Activated B cell treated with CpG ODN at 0.5 μM for 24 hours (primary cell): ENCODE data around the gene ARMH3. TPM values are rescaled to one million over a fixed set of nuclear protein-coding genes. Genes with fewer than 3 reads are reported as not detected.

Experiments
- ATAC-seq: fragments of 200-7000 bp; cut with Tn5 transposase; one replicate; pipeline ENCODE4 v1.10.0; 2021; ENCODE audit warnings: low read depth, mild to moderate bottlenecking, moderate library complexity
- CTCF ChIA-PET: fragments of 350-600 bp; sonication (Branson Sonifier 250); formaldehyde crosslinking; loops from one replicate; lab custom pipeline; 2021; ENCODE audit warnings: antibody characterized with exemption; lab: Charles Lee
- POLR2A ChIA-PET: fragments of 350-600 bp; sonication (Branson Sonifier 250); formaldehyde crosslinking; loops from one replicate; lab custom pipeline; 2021; ENCODE audit warnings: antibody characterized with exemption; lab: Charles Lee
- DNase-seq: peaks from one replicate; pipeline ENCODE4 v3.0.0; 2022
- H3K27ac Mint-ChIP-seq: one replicate; pipeline ENCODE4 v1.8.0; 2020; ENCODE audit warnings: mixed read lengths
- H3K27me3 Mint-ChIP-seq: one replicate; pipeline ENCODE4 v1.8.0; 2021; ENCODE audit warnings: mixed read lengths
- H3K36me3 Mint-ChIP-seq: one replicate; pipeline ENCODE4 v1.8.0; 2021; ENCODE audit warnings: low read depth, mixed read lengths
- H3K4me1 Mint-ChIP-seq: one replicate; pipeline ENCODE4 v1.8.0; 2021; ENCODE audit warnings: mixed read lengths
- H3K4me3 Mint-ChIP-seq: one replicate; pipeline ENCODE4 v1.8.0; 2020; ENCODE audit warnings: mild to moderate bottlenecking, mixed read lengths
- H3K9me3 Mint-ChIP-seq: one replicate; pipeline ENCODE4 v1.8.0; 2020; ENCODE audit warnings: mixed read lengths
- intact Hi-C: fragments of 100-400 bp; cut with micrococcal nuclease; formaldehyde crosslinking; loops from one replicate; pipeline ENCODE4 v1.15.1; 2024
- total RNA-seq: library from RNA; stranded (reverse); gene quantifications from 2 replicates; pipeline ENCODE4 v1.2.3, GENCODE V29; 2022
- TF ChIP-seq, protein P1 (sequence below): fragments of 200-600 bp; IDR thresholded peaks from one replicate; pipeline ENCODE4 v1.8.0; 2022; ENCODE audit warnings: antibody characterized with exemption, mild to moderate bottlenecking

Gene ARMH3
- total RNA-seq, 1 donor from 2014 or later: 35.4 TPM

DNA sequence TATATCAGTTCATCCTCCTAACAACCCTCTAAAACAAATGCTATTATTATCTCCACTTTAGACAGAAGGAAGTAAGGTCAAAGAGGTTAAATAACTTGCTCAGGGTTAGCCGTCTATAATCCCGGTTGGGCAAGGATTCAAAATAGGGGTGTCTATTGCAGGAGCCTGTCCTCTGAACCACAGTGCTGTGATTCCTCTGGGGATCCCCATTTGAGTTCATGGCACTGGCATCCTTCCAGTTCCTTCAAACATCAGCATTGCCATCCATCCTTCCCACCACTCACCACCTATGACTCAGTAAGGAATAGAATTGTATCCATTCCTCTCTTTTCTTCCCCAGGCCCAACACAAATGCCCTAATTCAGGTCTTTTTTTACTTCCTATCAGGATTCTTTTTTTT is 34.8 kb upstream of the ARMH3 start:
- Mint-ChIP-seq H3K9me3 (no peaks in the 10 kb centered on the region), H3K27ac (no peak overlapping the region), H3K4me3 (no peak overlapping the region), H3K36me3 (no peaks in the 10 kb centered on the region), H3K27me3 (no peaks in the 10 kb centered on the region), H3K4me1 (no peaks in the 10 kb centered on the region)
- ChIA-PET POLR2A (no interaction called here), CTCF (no interaction called here)
- intact Hi-C loops: no loop called here
- TF ChIP-seq, protein P1, sequence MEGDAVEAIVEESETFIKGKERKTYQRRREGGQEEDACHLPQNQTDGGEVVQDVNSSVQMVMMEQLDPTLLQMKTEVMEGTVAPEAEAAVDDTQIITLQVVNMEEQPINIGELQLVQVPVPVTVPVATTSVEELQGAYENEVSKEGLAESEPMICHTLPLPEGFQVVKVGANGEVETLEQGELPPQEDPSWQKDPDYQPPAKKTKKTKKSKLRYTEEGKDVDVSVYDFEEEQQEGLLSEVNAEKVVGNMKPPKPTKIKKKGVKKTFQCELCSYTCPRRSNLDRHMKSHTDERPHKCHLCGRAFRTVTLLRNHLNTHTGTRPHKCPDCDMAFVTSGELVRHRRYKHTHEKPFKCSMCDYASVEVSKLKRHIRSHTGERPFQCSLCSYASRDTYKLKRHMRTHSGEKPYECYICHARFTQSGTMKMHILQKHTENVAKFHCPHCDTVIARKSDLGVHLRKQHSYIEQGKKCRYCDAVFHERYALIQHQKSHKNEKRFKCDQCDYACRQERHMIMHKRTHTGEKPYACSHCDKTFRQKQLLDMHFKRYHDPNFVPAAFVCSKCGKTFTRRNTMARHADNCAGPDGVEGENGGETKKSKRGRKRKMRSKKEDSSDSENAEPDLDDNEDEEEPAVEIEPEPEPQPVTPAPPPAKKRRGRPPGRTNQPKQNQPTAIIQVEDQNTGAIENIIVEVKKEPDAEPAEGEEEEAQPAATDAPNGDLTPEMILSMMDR: no peak
- ATAC-seq: no peak
- DNase-seq: no peak

DNA sequence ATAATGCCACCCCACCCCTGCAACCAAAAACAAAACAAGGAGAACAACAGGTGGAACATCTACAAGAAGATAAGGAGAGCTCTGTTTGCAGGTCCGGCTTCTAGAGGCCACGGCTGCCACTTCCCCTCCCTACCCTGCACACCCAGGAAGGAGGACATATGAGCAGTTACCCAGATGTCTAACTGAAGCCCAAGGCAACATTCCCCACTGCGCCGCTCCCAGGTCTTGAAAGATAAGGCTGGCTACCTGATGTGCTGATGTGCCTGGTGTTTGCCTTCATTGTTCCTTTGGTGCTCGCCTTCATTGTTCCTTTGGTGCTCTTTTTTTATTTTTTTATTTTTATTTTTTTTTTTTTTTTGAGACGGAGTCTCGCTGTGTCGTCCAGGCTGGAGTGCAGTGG is 30.2 kb upstream of the ARMH3 start:
- TF ChIP-seq, protein P1: no peak
- Mint-ChIP-seq H3K9me3 (no peaks in the 10 kb centered on the region), H3K4me3 (no peak overlapping the region), H3K27me3 (no peaks in the 10 kb centered on the region), H3K4me1 (no peaks in the 10 kb centered on the region), H3K36me3 (no peaks in the 10 kb centered on the region), H3K27ac (no peak overlapping the region)
- ChIA-PET POLR2A (interaction anchor here (1.4 kb wide), 1 partner anchor 268 kb away, joined by 8 read pairs; the partner anchor contains the start of gene OGA), CTCF (no interaction called here)
- no peak for DNase-seq
- intact Hi-C loops: no loop called here
- ATAC-seq: no peak

DNA sequence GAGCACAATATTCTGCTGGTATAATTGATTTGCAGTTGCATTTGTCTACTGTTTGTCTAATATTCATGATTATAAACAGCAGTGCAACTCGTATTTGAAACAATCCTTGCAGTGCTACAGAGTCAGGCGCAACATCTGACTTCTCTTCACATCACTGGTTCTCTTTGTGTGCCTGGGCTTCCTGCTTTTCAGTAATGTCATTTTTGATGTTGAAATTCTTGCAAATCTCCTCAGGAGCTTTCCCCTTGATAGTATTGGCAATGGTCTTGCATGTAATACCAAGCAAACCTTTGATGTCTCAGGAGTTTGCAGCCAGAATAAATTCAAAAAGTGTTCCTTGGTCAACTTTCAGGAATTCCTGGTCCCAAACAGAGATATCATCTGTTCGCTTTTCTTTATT is 29.4 kb upstream of the ARMH3 start:
- Mint-ChIP-seq H3K4me1 (no peaks in the 10 kb centered on the region), H3K27me3 (no peaks in the 10 kb centered on the region), H3K4me3 (no peak overlapping the region), H3K9me3 (no peaks in the 10 kb centered on the region), H3K36me3 (no peaks in the 10 kb centered on the region), H3K27ac (no peak overlapping the region)
- ChIA-PET POLR2A (interaction anchor here (1.4 kb wide), 1 partner anchor 267 kb away, joined by 8 read pairs; the partner anchor contains the start of gene OGA), CTCF (no interaction called here)
- intact Hi-C loops: no loop called here
- no peak for DNase-seq
- TF ChIP-seq, protein P1: no peak
- ATAC-seq: no peak

DNA sequence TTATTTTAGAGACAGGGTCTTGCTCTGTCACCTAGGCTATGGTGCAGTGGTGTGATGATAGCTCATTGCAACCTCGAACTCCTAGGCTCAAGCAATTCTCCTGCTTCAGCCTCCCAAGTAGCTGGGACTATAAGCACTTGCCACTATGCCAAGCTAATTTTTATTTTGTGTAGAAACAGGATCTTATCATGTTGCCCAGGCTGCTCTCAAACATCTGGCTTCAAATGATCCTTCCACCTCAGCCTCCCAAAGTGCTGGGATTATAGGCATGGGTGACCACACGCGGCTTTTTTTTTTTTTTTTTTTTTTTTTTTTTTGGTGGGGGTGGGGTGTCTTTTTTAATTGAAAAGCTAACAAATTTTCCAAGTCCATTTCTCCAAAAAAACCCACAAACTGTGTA is 27.6 kb upstream of the ARMH3 start:
- TF ChIP-seq, protein P1: no peak
- no peak overlapping the region for H3K4me3 Mint-ChIP-seq
- H3K27me3 Mint-ChIP-seq: no peaks in the 10 kb centered on the region
- POLR2A ChIA-PET: no interaction called here
- no peaks in the 10 kb centered on the region for H3K36me3 Mint-ChIP-seq
- CTCF ChIA-PET: interaction anchor here (0.9 kb wide), 1 partner anchor 15 kb away, joined by 3 read pairs; no protein-coding TSS in a partner anchor
- H3K4me1 Mint-ChIP-seq: no peaks in the 10 kb centered on the region
- H3K27ac Mint-ChIP-seq: no peak overlapping the region
- H3K9me3 Mint-ChIP-seq: no peaks in the 10 kb centered on the region
- DNase-seq (no peak), ATAC-seq (no peak)
- intact Hi-C loops: no loop called here

DNA sequence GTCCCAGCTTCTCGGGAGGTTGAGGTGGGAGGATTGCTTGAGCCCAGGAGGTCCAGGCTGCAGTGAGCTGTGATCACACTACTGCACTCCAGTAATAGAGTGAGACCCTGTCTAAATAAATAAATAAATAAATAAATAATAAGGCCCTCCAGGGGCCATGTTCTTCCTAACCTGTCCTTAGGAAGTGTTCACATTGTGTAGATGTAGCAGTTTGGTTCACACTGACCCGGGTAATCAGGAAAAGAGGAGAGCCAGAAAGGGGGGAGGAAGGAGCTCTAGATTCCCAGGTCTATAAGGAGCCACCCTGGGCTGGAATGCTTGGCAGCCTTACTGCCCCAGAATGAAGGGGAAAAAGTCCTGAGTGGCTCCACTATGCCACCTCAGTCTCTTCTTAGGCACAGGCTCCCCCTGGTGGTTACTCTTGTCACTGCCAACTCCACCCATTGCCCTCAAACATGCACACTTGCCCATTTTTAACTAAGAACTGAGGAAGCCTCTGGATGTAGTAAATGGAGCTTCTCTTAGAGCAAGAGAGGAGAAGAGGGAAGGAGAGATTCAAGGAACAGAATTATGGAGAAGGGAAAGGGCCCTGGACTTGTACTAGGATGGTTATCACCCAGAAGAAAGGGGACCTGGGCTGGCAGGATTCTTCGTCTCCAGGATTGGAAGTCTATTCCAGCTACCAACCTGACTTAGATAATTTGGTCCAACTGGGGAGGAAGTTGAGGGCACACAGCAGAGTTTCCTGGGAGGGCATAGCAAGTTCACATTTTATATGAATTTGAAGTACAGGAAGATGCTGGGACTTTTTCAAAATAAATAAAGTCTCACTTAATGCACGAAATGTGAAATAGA is 16.9 kb upstream of the ARMH3 start:
- Mint-ChIP-seq H3K4me3 (no peak overlapping the region), H3K27ac (no peak overlapping the region), H3K27me3 (no peaks in the 10 kb centered on the region), H3K4me1 (no peaks in the 10 kb centered on the region), H3K9me3 (no peaks in the 10 kb centered on the region), H3K36me3 (peaks cover 4% of the 10 kb centered on the region)
- DNase-seq: peak; percentile 65
- TF ChIP-seq, protein P1: peak; percentile 73
- intact Hi-C loops: loop anchor here (1.0 to 5.0 kb wide), 8 partner anchors 64 to 861 kb away; partner anchors contain the start of genes DPCD and POLL
- ChIA-PET CTCF (interaction anchor here (0.6 to 12.4 kb wide), 15 partner anchors 9 to 291 kb away, joined by 3 to 182 read pairs (median 3); partner anchors contain the start of genes KCNIP2 and PPRC1), POLR2A (interaction anchor here (0.5 to 1.7 kb wide), 4 partner anchors 48 to 469 kb away, joined by 3 to 6 read pairs (median 4); partner anchors contain the start of gene LDB1)
- ATAC-seq: peak; percentile 95
